ENCODE results near the gene APIP. TPM values are rescaled to one million over a fixed set of nuclear protein-coding genes. Genes with fewer than 3 reads are reported as not detected.

APIP gene
- total and polyA plus RNA-seq, 2 of the 8 experiments (the other 6 are each of a cell fraction or from before 2014, with no cell fraction given) = 10.4 to 25.7 TPM

DNA sequence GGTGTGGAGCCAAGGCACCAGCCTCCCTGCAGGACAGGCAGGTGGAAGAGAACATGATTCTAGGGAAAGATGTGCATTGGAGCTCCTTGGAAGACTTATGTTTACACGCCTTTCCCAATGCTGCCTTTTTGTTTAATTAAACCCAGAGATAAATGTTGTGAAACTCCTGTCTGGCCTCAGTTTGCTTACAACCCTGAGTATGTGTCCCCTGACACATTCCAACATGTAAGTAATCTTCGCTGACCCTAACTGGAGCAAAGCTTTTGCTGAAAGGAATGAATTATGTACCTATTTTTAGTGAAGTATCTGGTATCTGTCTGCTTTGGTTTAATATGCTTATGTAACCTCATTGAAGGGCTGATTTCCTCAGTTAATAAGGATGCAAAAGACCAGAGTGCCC lies 56.7 kb downstream of the APIP start (continued):
- TF ChIP-seq EZH2 (IDR thresholded peaks at IDR 0.05; ENCODE audit: low read depth, low read length, severe bottlenecking) (no peak), SIN3A (conservative IDR thresholded peaks at IDR 0.05 in 1 of 2, IDR thresholded peaks at IDR 0.05 in 1 of 2; ENCODE audit: low read depth in 1 of 2, low read length in 2 of 2) (no peak), ASH2L (IDR thresholded peaks at IDR 0.05; ENCODE audit: low read length) (no peak), RBBP5 (IDR thresholded peaks at IDR 0.05; ENCODE audit: borderline replicate concordance, low read depth, low read length) (no peak)
